ENCODE data around the gene NID2. TPM values are rescaled to one million over a fixed set of nuclear protein-coding genes. Genes with fewer than 3 reads are reported as not detected.

The NID2 gene
- polyA plus RNA-seq, 1 of the 3 experiments (the other 2 are of a cell fraction) = 22.7 TPM

DNA sequence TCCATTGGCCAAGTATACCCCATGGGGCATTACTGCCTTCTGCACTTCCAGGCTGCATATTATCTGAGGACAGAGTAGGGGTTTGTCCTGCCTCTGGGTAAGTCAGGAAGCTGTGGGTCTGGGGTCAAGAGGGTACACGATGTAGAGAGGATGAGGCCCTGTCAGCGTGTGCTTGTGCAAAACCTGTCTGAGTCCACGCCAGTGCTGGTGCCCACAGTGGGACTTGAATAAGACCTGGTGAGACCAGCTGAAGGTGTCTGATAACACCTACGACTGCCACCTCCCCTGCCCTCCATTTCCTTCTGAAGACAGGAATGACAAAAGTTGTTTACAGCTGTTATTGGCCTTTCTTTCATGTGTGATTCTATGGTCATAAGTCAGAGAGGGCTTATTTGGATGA is 22.1 kb upstream of the NID2 start:
- Histone ChIP-seq H3F3A (replicated peaks; ENCODE audit: insufficient read depth) (no peaks in the 10 kb centered on the region), H3K27ac (ENCODE audit: low read depth in 2 of 2, low read length in 1 of 2) (no peak overlapping the region), H3K4me1 (ENCODE audit: control insufficient read depth in 1 of 2, insufficient read depth in 2 of 2, low read depth in 1 of 2, low read length in 1 of 2) (no peaks in the 10 kb centered on the region), H3K79me2 (ENCODE audit: insufficient read depth) (no peaks in the 10 kb centered on the region), H3K36me3 (replicated peaks in 1 of 2; ENCODE audit: control insufficient read depth in 1 of 2, insufficient read depth in 2 of 2, low read length in 1 of 2) (no peaks in the 10 kb centered on the region), H3K9me3 (no peaks in the 10 kb centered on the region), H4K20me1 (ENCODE audit: insufficient read depth) (no peaks in the 10 kb centered on the region), H3K4me3 (ENCODE audit: low read depth in 2 of 2, low read length in 1 of 2) (no peak overlapping the region), H3K27me3 (ENCODE audit: insufficient read depth) (no peaks in the 10 kb centered on the region), H3K4me2 (no peak overlapping the region), H3K9me2 (no peaks in the 10 kb centered on the region), H2AFZ (ENCODE audit: low read depth) (no peak overlapping the region), H3K9ac (no peak overlapping the region)
- CTCF ChIA-PET = interaction anchor here (1.0 kb wide), 1 partner anchor 19 kb away, joined by 4 read pairs; no protein-coding TSS in a partner anchor
- POLR2A ChIA-PET = no interaction called here
- DNase-seq = no peak
- 62% methylated on average over 4 of the region's 4 CpGs for WGBS (ENCODE audit: low lambda C conversion rate)
- no peak for TF ChIP-seq RFX5 (IDR thresholded peaks at IDR 0.05; ENCODE audit: low read length)

DNA sequence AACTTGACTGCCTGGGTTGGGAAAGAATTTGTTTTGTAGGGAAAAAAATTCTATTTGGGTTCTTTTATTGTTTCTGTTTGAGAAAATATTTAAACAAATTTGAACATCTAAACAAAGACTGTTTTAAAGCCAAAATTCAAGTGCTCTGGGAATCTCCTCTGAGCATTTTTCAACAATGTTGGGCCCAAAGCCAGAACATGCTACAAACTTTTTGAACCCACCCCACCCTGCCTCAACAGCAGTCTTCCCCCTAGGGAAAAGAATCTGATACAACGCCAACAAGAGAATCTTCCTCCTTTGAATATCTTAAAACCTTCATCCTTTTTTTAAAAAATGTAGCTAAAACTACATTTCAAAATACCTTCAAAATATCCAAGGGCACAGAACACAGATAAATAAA is 20.4 kb upstream of the NID2 start:
- Histone ChIP-seq H3K9me2 (no peaks in the 10 kb centered on the region), H3F3A (replicated peaks; ENCODE audit: insufficient read depth) (no peaks in the 10 kb centered on the region), H3K9me3 (peaks cover 9% of the 10 kb centered on the region; the same call in 1 of the 2 replicates), H2AFZ (ENCODE audit: low read depth) (no peak overlapping the region), H3K9ac (no peak overlapping the region), H3K4me2 (no peak overlapping the region), H3K27me3 (ENCODE audit: insufficient read depth) (no peaks in the 10 kb centered on the region), H4K20me1 (ENCODE audit: insufficient read depth) (no peaks in the 10 kb centered on the region), H3K79me2 (ENCODE audit: insufficient read depth) (no peaks in the 10 kb centered on the region), H3K4me1 (ENCODE audit: control insufficient read depth in 1 of 2, insufficient read depth in 2 of 2, low read depth in 1 of 2, low read length in 1 of 2) (no peaks in the 10 kb centered on the region), H3K36me3 (replicated peaks in 1 of 2; ENCODE audit: control insufficient read depth in 1 of 2, insufficient read depth in 2 of 2, low read length in 1 of 2) (no peaks in the 10 kb centered on the region), H3K4me3 (ENCODE audit: low read depth in 2 of 2, low read length in 1 of 2) (no peak overlapping the region), H3K27ac (ENCODE audit: low read depth in 2 of 2, low read length in 1 of 2) (no peak overlapping the region)
- CTCF ChIA-PET = interaction anchor here (1.0 kb wide), 2 partner anchors 11 to 806 kb away, joined by 3 read pairs; no protein-coding TSS in a partner anchor
- 97% methylated on average over 1 of the region's 1 CpG for WGBS (ENCODE audit: low lambda C conversion rate)
- TF ChIP-seq YY1 (IDR thresholded peaks at IDR 0.05; ENCODE audit: low read depth) = no peak
- TF ChIP-seq EP300 (IDR thresholded peaks at IDR 0.05; ENCODE audit: borderline replicate concordance in 1 of 2, low read depth in 1 of 2, low read length in 1 of 2) = no peak
- TF ChIP-seq, protein P1, sequence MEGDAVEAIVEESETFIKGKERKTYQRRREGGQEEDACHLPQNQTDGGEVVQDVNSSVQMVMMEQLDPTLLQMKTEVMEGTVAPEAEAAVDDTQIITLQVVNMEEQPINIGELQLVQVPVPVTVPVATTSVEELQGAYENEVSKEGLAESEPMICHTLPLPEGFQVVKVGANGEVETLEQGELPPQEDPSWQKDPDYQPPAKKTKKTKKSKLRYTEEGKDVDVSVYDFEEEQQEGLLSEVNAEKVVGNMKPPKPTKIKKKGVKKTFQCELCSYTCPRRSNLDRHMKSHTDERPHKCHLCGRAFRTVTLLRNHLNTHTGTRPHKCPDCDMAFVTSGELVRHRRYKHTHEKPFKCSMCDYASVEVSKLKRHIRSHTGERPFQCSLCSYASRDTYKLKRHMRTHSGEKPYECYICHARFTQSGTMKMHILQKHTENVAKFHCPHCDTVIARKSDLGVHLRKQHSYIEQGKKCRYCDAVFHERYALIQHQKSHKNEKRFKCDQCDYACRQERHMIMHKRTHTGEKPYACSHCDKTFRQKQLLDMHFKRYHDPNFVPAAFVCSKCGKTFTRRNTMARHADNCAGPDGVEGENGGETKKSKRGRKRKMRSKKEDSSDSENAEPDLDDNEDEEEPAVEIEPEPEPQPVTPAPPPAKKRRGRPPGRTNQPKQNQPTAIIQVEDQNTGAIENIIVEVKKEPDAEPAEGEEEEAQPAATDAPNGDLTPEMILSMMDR (IDR thresholded peaks at IDR 0.05) = no peak
- TF ChIP-seq CHD2 (IDR thresholded peaks at IDR 0.05; ENCODE audit: low read length, partially characterized antibody) = no peak
- TF ChIP-seq, protein P2, sequence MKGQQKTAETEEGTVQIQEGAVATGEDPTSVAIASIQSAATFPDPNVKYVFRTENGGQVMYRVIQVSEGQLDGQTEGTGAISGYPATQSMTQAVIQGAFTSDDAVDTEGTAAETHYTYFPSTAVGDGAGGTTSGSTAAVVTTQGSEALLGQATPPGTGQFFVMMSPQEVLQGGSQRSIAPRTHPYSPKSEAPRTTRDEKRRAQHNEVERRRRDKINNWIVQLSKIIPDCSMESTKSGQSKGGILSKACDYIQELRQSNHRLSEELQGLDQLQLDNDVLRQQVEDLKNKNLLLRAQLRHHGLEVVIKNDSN (IDR thresholded peaks at IDR 0.05; ENCODE audit: borderline replicate concordance, low read depth) = no peak
- no peak for TF ChIP-seq NRF1 (IDR thresholded peaks at IDR 0.05; ENCODE audit: low read depth, low read length)
- TF ChIP-seq, protein P3, sequence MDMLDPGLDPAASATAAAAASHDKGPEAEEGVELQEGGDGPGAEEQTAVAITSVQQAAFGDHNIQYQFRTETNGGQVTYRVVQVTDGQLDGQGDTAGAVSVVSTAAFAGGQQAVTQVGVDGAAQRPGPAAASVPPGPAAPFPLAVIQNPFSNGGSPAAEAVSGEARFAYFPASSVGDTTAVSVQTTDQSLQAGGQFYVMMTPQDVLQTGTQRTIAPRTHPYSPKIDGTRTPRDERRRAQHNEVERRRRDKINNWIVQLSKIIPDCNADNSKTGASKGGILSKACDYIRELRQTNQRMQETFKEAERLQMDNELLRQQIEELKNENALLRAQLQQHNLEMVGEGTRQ (IDR thresholded peaks at IDR 0.05; ENCODE audit: borderline replicate concordance, low read depth, low read length) = no peak
- POLR2A ChIA-PET = no interaction called here
- DNase-seq = no peak

All from SK-N-SH (cell line).